HL-60 (cell line): ENCODE measurements around the gene SNX20.

Experiments used
- DNase-seq, 2 experiments: peaks; one replicate each; pipeline ENCODE4 v3.0.0-alpha.2; 2010 to 2020; ENCODE audit warnings: low read depth in 1 of 2, low spot score in 1 of 2
- H3K27ac ChIP-seq: fragments of 250-450 bp; sonication (Bioruptor Pico); replicated peaks from 2 replicates; pipeline ENCODE4 v1.5.1; 2020; ENCODE audit warnings: mild to moderate bottlenecking, moderate library complexity
- H3K27me3 ChIP-seq: fragments of 250-450 bp; sonication (Bioruptor Pico); 2 replicates; pipeline ENCODE4 v1.5.1; 2021; ENCODE audit warnings: mild to moderate bottlenecking, moderate library complexity; ENCODE audit not compliant: insufficient read depth, poor library complexity, severe bottlenecking
- H3K4me3 ChIP-seq: replicated peaks from 2 replicates; pipeline ENCODE4 v1.5.1; 2011; ENCODE audit warnings: mild to moderate bottlenecking, control low read depth, low read length; ENCODE audit not compliant: insufficient read depth
- GABPA ChIP-seq: IDR thresholded peaks from 2 replicates; pipeline ENCODE4 v1.6.1; 2012; ENCODE audit warnings: low read depth
- POLR2AphosphoS5 ChIP-seq: IDR thresholded peaks from 2 replicates; pipeline ENCODE4 v1.6.1; 2012; ENCODE audit warnings: low read depth
- REST ChIP-seq: IDR thresholded peaks from 2 replicates; pipeline ENCODE4 v1.6.1; 2012; ENCODE audit warnings: low read depth; ENCODE audit not compliant: insufficient replicate concordance
- SPI1 ChIP-seq: IDR thresholded peaks from 2 replicates; pipeline ENCODE4 v1.6.1; 2012; ENCODE audit warnings: low read depth, mild to moderate bottlenecking, borderline replicate concordance
- TF ChIP-seq, protein P1 (sequence below): IDR thresholded peaks from one replicate; pipeline ENCODE4 v1.5.1; 2011; ENCODE audit warnings: low read length, control low read depth, inconsistent platforms; ENCODE audit not compliant: insufficient read depth

SNX20 gene

GRCh38 chr16:50688867-50689266 lies 7.8 kb upstream of the SNX20 start:
- TF ChIP-seq REST (no peak), SPI1 (no peak), GABPA (no peak), POLR2AphosphoS5 (no peak)
- TF ChIP-seq, protein P1, sequence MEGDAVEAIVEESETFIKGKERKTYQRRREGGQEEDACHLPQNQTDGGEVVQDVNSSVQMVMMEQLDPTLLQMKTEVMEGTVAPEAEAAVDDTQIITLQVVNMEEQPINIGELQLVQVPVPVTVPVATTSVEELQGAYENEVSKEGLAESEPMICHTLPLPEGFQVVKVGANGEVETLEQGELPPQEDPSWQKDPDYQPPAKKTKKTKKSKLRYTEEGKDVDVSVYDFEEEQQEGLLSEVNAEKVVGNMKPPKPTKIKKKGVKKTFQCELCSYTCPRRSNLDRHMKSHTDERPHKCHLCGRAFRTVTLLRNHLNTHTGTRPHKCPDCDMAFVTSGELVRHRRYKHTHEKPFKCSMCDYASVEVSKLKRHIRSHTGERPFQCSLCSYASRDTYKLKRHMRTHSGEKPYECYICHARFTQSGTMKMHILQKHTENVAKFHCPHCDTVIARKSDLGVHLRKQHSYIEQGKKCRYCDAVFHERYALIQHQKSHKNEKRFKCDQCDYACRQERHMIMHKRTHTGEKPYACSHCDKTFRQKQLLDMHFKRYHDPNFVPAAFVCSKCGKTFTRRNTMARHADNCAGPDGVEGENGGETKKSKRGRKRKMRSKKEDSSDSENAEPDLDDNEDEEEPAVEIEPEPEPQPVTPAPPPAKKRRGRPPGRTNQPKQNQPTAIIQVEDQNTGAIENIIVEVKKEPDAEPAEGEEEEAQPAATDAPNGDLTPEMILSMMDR, result no peak
- H3K4me3 ChIP-seq, result no peak overlapping the region
- no peak for DNase-seq
- no peaks in the 10 kb centered on the region for H3K27me3 ChIP-seq
- H3K27ac ChIP-seq, result no peak overlapping the region

GRCh38 chr16:50688083-50688482 lies 7.0 kb upstream of the SNX20 start:
- Histone ChIP-seq H3K27me3 (no peaks in the 10 kb centered on the region), H3K27ac (no peak overlapping the region), H3K4me3 (no peak overlapping the region)
- TF ChIP-seq GABPA (no peak), REST (no peak), POLR2AphosphoS5 (no peak), SPI1 (no peak)
- TF ChIP-seq, protein P1, result no peak
- DNase-seq, result no peak

DNA sequence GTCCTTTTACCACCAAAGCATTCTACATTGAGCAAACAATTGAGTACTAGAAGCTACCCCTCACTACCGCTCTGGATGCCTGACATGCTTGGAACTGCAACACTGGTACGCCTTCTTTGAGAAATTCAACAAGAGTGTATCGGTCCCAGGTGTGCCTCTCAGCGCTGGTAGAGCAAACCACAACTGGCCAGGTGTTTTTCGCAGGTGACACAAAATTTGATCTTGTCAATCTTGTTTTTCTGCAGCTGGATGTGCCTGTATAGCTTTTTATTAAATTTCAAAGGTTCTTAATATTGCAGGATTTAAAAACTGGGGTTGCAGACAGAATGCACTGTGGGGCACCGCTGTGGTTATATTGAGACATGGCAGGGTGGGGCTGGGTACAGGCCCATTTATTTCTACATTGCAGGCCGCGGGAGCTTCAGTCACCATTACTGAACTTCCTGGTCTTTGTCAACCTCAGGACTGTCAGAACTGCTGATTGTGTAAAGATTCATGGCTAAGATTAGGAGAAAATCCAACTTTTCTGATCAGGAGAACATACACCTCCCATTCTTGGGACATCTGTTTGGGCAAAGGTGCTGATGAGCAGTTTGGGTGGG lies 4.5 kb upstream of the SNX20 start:
- Histone ChIP-seq H3K27ac (peak overlapping the region; percentile 85), H3K27me3 (no peaks in the 10 kb centered on the region), H3K4me3 (no peak overlapping the region)
- no peak for TF ChIP-seq REST
- TF ChIP-seq GABPA, result no peak
- no peak for TF ChIP-seq SPI1
- TF ChIP-seq, protein P1, result no peak
- TF ChIP-seq POLR2AphosphoS5, result no peak; the same call in 1 of the 2 replicates
- peak; percentile 74 to 89 for DNase-seq
